ENCODE measurements around the gene ATE1. TPM values are rescaled to one million over a fixed set of nuclear protein-coding genes. Genes with fewer than 3 reads are reported as not detected.

The ATE1 gene
- total and polyA plus RNA-seq, 9 donors: 8.9 to 36.6 (median 31.2) TPM

- Histone ChIP-seq H3K9me3 (no peaks in the 10 kb centered on the region), H3K4me3 (no peak overlapping the region), H3K4me1 (ENCODE audit: insufficient read depth) (no peaks in the 10 kb centered on the region), H3K27ac (no peak overlapping the region), H3K27me3 (no peaks in the 10 kb centered on the region), H3K36me3 (no peaks in the 10 kb centered on the region)
- no peak for DNase-seq
- intact Hi-C loops (cut with DNase I): no loop called here
- no peak for TF ChIP-seq EP300 (IDR thresholded peaks at IDR 0.05)
These were observed 86.0 kb downstream of the ATE1 start for GRCh38 chr10:121841862-121842261.

DNA sequence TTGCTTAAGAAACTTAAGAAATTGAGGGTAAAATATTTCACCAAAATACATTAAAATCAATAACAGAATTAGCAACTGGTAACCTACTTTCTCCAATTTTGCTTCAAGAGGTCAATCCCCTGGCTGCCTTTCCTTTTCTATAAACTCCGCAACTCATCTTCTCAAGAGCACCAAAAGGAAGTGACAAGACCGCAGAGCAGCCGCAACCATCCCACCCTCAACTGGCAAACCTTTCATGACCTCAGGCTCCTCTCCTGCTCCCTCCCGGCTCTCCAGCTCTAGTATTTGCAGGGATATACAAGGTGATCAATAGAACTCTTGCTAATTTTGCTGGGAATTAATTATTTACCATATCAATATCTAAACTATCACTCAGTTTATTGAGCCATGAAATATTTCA, 88.9 kb downstream of the ATE1 start:
- no peak overlapping the region for H3K27ac ChIP-seq
- intact Hi-C loops (cut with DNase I): no loop called here
- H3K4me1 ChIP-seq (ENCODE audit: insufficient read depth): no peaks in the 10 kb centered on the region
- TF ChIP-seq CTCF (IDR thresholded peaks at IDR 0.05) (no peak), POLR2A (IDR thresholded peaks at IDR 0.05) (no peak), EP300 (IDR thresholded peaks at IDR 0.05) (no peak)
- H3K27me3 ChIP-seq: no peaks in the 10 kb centered on the region
- no peak for DNase-seq
- no peak overlapping the region for H3K4me3 ChIP-seq
- no peaks in the 10 kb centered on the region for H3K9me3 ChIP-seq
- no peaks in the 10 kb centered on the region for H3K36me3 ChIP-seq
- 95 to 97% (median 95%) methylated on average over 4 of the region's 4 CpGs for WGBS, 3 donors

- Histone ChIP-seq H3K36me3 (no peaks in the 10 kb centered on the region), H3K27me3 (no peaks in the 10 kb centered on the region), H3K27ac (no peak overlapping the region), H3K4me3 (no peak overlapping the region), H3K9me3 (no peaks in the 10 kb centered on the region), H3K4me1 (ENCODE audit: insufficient read depth) (no peaks in the 10 kb centered on the region)
- intact Hi-C loops (cut with DNase I): no loop called here
- 62 to 94% (median 89%) methylated on average over 4 of the region's 4 CpGs for WGBS, 3 donors
- TF ChIP-seq EP300 (IDR thresholded peaks at IDR 0.05) (no peak), POLR2A (IDR thresholded peaks at IDR 0.05) (no peak), CTCF (IDR thresholded peaks at IDR 0.05) (no peak)
- DNase-seq: no peak
These were observed 89.7 kb downstream of the ATE1 start for GRCh38 chr10:121838149-121838548.

- Histone ChIP-seq H3K9me3 (no peaks in the 10 kb centered on the region), H3K27ac (no peak overlapping the region), H3K4me1 (ENCODE audit: insufficient read depth) (no peaks in the 10 kb centered on the region), H3K4me3 (no peak overlapping the region), H3K27me3 (no peaks in the 10 kb centered on the region), H3K36me3 (no peaks in the 10 kb centered on the region)
- no peak for TF ChIP-seq POLR2A (IDR thresholded peaks at IDR 0.05)
- no peak for TF ChIP-seq CTCF (IDR thresholded peaks at IDR 0.05)
- TF ChIP-seq EP300 (IDR thresholded peaks at IDR 0.05): no peak
- 87 to 92% (median 91%) methylated on average over 6 of the region's 6 CpGs for WGBS, 3 donors
- intact Hi-C loops (cut with DNase I): no loop called here
- DNase-seq: no peak
These were observed 91.7 kb downstream of the ATE1 start for GRCh38 chr10:121836171-121836570.

DNA sequence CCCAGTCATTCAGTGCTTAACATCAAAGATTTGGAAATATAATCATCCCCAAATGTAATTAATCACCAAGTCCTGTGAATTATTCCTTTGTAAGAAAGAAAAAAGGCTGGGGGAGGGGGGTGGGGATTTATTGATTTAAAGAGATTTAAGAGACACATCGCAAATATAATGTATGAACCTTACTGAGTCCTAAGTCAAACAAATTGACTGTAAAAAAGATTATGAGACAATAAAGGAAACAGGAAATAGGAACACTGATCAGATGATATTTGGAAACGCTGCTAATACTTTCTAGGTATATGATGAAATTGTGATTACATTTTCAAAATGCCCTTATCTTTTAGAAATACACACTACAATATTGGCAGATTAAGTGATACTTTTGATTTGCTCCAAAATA, 92.5 kb downstream of the ATE1 start:
- no peak for DNase-seq
- 92 to 95% (median 92%) methylated on average over 2 of the region's 2 CpGs for WGBS, 3 donors
- H3K4me1 ChIP-seq (ENCODE audit: insufficient read depth): no peaks in the 10 kb centered on the region
- TF ChIP-seq EP300 (IDR thresholded peaks at IDR 0.05) (no peak), CTCF (IDR thresholded peaks at IDR 0.05) (no peak), POLR2A (IDR thresholded peaks at IDR 0.05) (no peak)
- no peaks in the 10 kb centered on the region for H3K9me3 ChIP-seq
- H3K36me3 ChIP-seq: no peaks in the 10 kb centered on the region
- no peak overlapping the region for H3K27ac ChIP-seq
- H3K4me3 ChIP-seq: no peak overlapping the region
- intact Hi-C loops (cut with DNase I): no loop called here
- H3K27me3 ChIP-seq: no peaks in the 10 kb centered on the region
